K562 (cell line): ENCODE results near the gene INSIG1. TPM values are rescaled to one million over a fixed set of nuclear protein-coding genes. Genes with fewer than 3 reads are reported as not detected.
A peak's percentile ranks its signal among the peaks of the same experiment; 100 is the strongest.

Experiments used
- ADNP ChIP-seq: fragments of 200-800 bp; sonication (Bioruptor generic); IDR thresholded peaks from 2 replicates; pipeline ENCODE4 v1.6.1; 2016; ENCODE audit warnings: missing genetic modification characterization, missing compliant biosample characterization
- ATF6 ChIP-seq: sonication (generic); formaldehyde crosslinking; IDR thresholded peaks from 2 replicates; pipeline ENCODE4 v1.4.0; 2020; ENCODE audit warnings: mild to moderate bottlenecking, missing genetic modification reagents
- CAMTA2 ChIP-seq: fragments of 250-450 bp; sonication (Bioruptor Pico); conservative IDR thresholded peaks from 2 replicates; pipeline ENCODE4 v1.5.1; 2022
- CC2D1A ChIP-seq: fragments of 450-650 bp; IDR thresholded peaks from 2 replicates; pipeline ENCODE4 v1.6.1; 2017; ENCODE audit warnings: mild to moderate bottlenecking
- DACH1 ChIP-seq: fragments of 450-650 bp; IDR thresholded peaks from 2 replicates; pipeline ENCODE4 v1.6.1; 2018; ENCODE audit not compliant: partially characterized antibody
- DEAF1 ChIP-seq: fragments of 450-650 bp; formaldehyde crosslinking; IDR thresholded peaks from 2 replicates; pipeline ENCODE4 v1.4.0; 2020; ENCODE audit warnings: mild to moderate bottlenecking, moderate library complexity
- GABPA ChIP-seq: fragments of 200-800 bp; sonication (Bioruptor generic); conservative IDR thresholded peaks from 2 replicates; pipeline ENCODE4 v1.6.1; 2016; ENCODE audit warnings: low read depth, missing genetic modification characterization, missing compliant biosample characterization
- MAFF ChIP-seq: IDR thresholded peaks from 2 replicates; pipeline ENCODE4 v1.6.1; 2012; ENCODE audit warnings: low read length, improper control_type of control experiment
- NR4A1 ChIP-seq, 2 experiments: fragments of 250-450 bp in 1 of 2; fragments of 450-650 bp in 1 of 2; sonication (Bioruptor Pico) in 1 of 2; IDR thresholded peaks; 2 replicates each; pipeline versions ENCODE4 v1.4.0 to v1.6.1; 2016 to 2020; ENCODE audit warnings: mild to moderate bottlenecking in 2 of 2, missing compliant biosample characterization in 1 of 2, missing genetic modification characterization in 1 of 2, moderate library complexity in 1 of 2
- PHF8 ChIP-seq: fragments of 200-600 bp; sonication (generic); IDR thresholded peaks from 2 replicates; pipeline ENCODE4 v1.6.1; 2012; ENCODE audit warnings: mixed run types, mild to moderate bottlenecking, inconsistent platforms, low read length, moderate library complexity, borderline replicate concordance
- SIRT6 ChIP-seq: IDR thresholded peaks from one replicate; pipeline ENCODE4 v1.6.1; 2012; ENCODE audit warnings: low read depth, mild to moderate bottlenecking, control low read depth, inconsistent platforms, low read length, moderate library complexity
- U2AF2 ChIP-seq: fragments of 200-400 bp; formaldehyde crosslinking; optimal IDR thresholded peaks from 2 replicates; pipeline ENCODE3; 2017; ENCODE audit warnings: low read depth, mild to moderate bottlenecking, low read length
- ZKSCAN1 ChIP-seq: fragments of 150-350 bp; IDR thresholded peaks from 2 replicates; pipeline ENCODE4 v1.6.1; 2016; ENCODE audit warnings: low read depth, low read length
- ZNF184 ChIP-seq: sonication (generic); formaldehyde crosslinking; IDR thresholded peaks from 2 replicates; pipeline ENCODE4 v1.5.0; 2020; ENCODE audit warnings: missing genetic modification reagents
- ZNF212 ChIP-seq: fragments of 450-650 bp; formaldehyde crosslinking; IDR thresholded peaks from 2 replicates; pipeline ENCODE4 v1.4.0; 2020; ENCODE audit warnings: mild to moderate bottlenecking
- ZNF311 ChIP-seq: fragments of 250-450 bp; sonication (Bioruptor Pico); IDR thresholded peaks from 2 replicates; pipeline ENCODE4 v1.4.0; 2020; ENCODE audit warnings: mild to moderate bottlenecking, moderate library complexity
- ZNF445 ChIP-seq: fragments of 250-450 bp; sonication (Bioruptor Pico); IDR thresholded peaks from 2 replicates; pipeline ENCODE4 v1.4.0; 2020; ENCODE audit warnings: low read depth, mild to moderate bottlenecking, moderate library complexity
- ZNF75A ChIP-seq: fragments of 450-650 bp; formaldehyde crosslinking; IDR thresholded peaks from 2 replicates; pipeline ENCODE4 v1.4.0; 2020; ENCODE audit warnings: mild to moderate bottlenecking
- polyA plus RNA-seq, 8 experiments: library from polyadenylated mRNA; depleted of rRNA in 4 of 8; stranded (reverse) in 5 of 8; unstranded in 3 of 8; fragments of >200 nt; fragmentation: Nextera tagmentation in 2 of 8; fragmentation: Illumina TruSeq in 1 of 8; extraction: Ambion mirVana in 2 of 8; extraction: Trizol in 1 of 8; gene quantifications; 2 replicates each; pipeline versions ENCODE4 v1.2.1 to v1.2.3, GENCODE V29; 2011 to 2014; ENCODE audit warnings: inconsistent platforms in 1 of 8, missing spikeins in 1 of 8
- total RNA-seq, 7 experiments: library from RNA; depleted of rRNA in 6 of 7; stranded (reverse); fragments of >200 nt in 6 of 7; fragmentation: Illumina TruSeq in 2 of 7; extraction: Trizol in 2 of 7; gene quantifications; 2 replicates each; pipeline versions ENCODE4 v1.2.1 to v1.2.3, GENCODE V29; 2011 to 2021; ENCODE audit warnings: low replicate concordance in 1 of 7
- TF ChIP-seq, protein P1 (sequence below): IDR thresholded peaks from 3 replicates; pipeline ENCODE4 v1.6.1; 2011; ENCODE audit warnings: borderline replicate concordance, mild to moderate bottlenecking; ENCODE audit not compliant: insufficient read length, insufficient read depth
- TF ChIP-seq, protein P2 (sequence below): fragments of 200-800 bp; sonication (Bioruptor generic); IDR thresholded peaks from 2 replicates; pipeline ENCODE4 v1.6.1; 2017; ENCODE audit warnings: missing genetic modification characterization, missing compliant biosample characterization
- TF ChIP-seq, protein P3 (sequence below): fragments of 250-450 bp; sonication (Bioruptor Pico); IDR thresholded peaks from 2 replicates; pipeline ENCODE4 v1.5.0; 2021

INSIG1 gene
- total and polyA plus RNA-seq, 9 of the 15 experiments (the other 6 are each of a cell fraction or from before 2014, with no cell fraction given): 57.1 to 787 (median 238) TPM

DNA sequence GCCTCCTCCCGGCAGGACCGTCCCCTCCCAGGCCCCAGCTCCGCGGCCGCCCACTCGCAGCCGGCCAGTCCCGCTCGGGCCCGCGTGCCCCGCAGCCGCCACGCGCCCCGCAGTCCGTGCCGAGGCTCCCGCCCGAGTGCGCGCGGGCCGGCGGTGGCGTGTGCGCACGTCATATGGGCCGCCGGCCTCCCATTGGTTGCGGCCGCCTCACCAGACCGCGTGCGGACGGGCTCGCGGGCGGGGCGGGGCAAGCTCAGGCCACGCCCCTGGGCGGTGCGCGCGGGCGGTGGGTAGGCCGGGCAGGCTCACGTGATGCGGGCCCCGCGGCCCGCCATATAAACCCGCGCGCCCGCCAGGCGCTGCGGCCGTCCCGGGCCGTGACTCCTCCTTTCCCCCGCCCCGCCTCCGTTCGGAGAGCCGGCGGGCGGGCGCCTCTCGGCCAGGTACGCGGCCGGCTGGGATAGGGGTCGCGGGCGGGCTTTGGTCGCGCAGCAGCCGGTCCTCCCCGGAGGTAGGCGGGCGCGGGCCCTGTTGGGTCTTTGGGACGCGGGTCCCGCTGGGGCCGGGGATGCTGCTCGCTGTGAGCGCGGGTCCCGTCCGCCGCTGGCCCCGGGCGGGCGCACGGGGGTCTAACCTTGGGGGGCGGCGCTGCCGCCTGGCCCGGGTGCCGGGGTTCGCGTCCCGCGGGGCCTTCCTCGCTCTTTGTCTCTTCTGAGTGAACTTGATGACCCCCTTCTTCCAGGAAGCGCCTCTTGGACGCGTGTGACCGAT is at the start of gene INSIG1 (continued):
- TF ChIP-seq ZNF212 (CRISPR knock-in tag) (0 out of 2 replicates have a peak, but pooled peaks have one; percentile 72), ZNF445 (no peak), ZNF75A (no peak), ZNF311 (no peak), PHF8 (peak; percentile 65; the same call in 1 of the 2 replicates), ATF6 (CRISPR knock-in tag) (0 out of 2 replicates have a peak, but pooled peaks have one; percentile 70), CC2D1A (no peak), CAMTA2 (0 out of 2 replicates have a peak, but pooled peaks have one; percentile 5), SIRT6 (no peak), DEAF1 (CRISPR knock-in tag) (no peak), ZNF184 (CRISPR knock-in tag) (no peak), NR4A1 (CRISPR knock-in tag; IDR thresholded peaks at IDR 0.05) (no peak), NR4A1 (tag; IDR thresholded peaks at IDR 0.05) (no peak), U2AF2 (no peak), GABPA (tag) (peak; percentile 33), DACH1 (no peak), MAFF (no peak), ADNP (tag) (no peak), ZKSCAN1 (no peak)
- TF ChIP-seq, protein P1, sequence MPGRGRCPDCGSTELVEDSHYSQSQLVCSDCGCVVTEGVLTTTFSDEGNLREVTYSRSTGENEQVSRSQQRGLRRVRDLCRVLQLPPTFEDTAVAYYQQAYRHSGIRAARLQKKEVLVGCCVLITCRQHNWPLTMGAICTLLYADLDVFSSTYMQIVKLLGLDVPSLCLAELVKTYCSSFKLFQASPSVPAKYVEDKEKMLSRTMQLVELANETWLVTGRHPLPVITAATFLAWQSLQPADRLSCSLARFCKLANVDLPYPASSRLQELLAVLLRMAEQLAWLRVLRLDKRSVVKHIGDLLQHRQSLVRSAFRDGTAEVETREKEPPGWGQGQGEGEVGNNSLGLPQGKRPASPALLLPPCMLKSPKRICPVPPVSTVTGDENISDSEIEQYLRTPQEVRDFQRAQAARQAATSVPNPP: no peak
- TF ChIP-seq, protein P2, sequence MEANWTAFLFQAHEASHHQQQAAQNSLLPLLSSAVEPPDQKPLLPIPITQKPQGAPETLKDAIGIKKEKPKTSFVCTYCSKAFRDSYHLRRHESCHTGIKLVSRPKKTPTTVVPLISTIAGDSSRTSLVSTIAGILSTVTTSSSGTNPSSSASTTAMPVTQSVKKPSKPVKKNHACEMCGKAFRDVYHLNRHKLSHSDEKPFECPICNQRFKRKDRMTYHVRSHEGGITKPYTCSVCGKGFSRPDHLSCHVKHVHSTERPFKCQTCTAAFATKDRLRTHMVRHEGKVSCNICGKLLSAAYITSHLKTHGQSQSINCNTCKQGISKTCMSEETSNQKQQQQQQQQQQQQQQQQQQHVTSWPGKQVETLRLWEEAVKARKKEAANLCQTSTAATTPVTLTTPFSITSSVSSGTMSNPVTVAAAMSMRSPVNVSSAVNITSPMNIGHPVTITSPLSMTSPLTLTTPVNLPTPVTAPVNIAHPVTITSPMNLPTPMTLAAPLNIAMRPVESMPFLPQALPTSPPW (CRISPR knock-in tag): peak; percentile 88
- TF ChIP-seq, protein P3, sequence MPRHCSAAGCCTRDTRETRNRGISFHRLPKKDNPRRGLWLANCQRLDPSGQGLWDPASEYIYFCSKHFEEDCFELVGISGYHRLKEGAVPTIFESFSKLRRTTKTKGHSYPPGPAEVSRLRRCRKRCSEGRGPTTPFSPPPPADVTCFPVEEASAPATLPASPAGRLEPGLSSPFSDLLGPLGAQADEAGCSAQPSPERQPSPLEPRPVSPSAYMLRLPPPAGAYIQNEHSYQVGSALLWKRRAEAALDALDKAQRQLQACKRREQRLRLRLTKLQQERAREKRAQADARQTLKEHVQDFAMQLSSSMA (CRISPR knock-in tag): peak; percentile 61; the same call in 1 of the 2 replicates
